Progenitor cell of endocrine pancreas (in vitro differentiated cells): ENCODE data around the gene AMTN. TPM values are rescaled to one million over a fixed set of nuclear protein-coding genes. Genes with fewer than 3 reads are reported as not detected.

ENCODE experiments used
- DNase-seq: peaks from one replicate; pipeline ENCODE4 v3.0.0; 2021; ENCODE audit warnings: low spot score; ENCODE audit not compliant: unreplicated experiment
- H3K27ac Mint-ChIP-seq: 2 replicates; pipeline ENCODE4 v1.8.0; 2021; ENCODE audit warnings: mild to moderate bottlenecking, moderate library complexity, mixed read lengths
- H3K27me3 Mint-ChIP-seq: 2 replicates; pipeline ENCODE4 v1.8.0; 2021; ENCODE audit warnings: mixed read lengths
- H3K36me3 Mint-ChIP-seq: 2 replicates; pipeline ENCODE4 v1.8.0; 2022; ENCODE audit warnings: mixed read lengths; ENCODE audit not compliant: insufficient read depth
- H3K4me1 Mint-ChIP-seq: 2 replicates; pipeline ENCODE4 v1.8.0; 2021; ENCODE audit warnings: low read depth, mixed read lengths
- H3K4me3 Mint-ChIP-seq: 2 replicates; pipeline ENCODE4 v1.8.0; 2021; ENCODE audit warnings: low read depth, mild to moderate bottlenecking, moderate library complexity, mixed read lengths
- H3K9me3 Mint-ChIP-seq: 2 replicates; pipeline ENCODE4 v1.8.0; 2021; ENCODE audit warnings: low read depth, mixed read lengths
- CTCF ChIP-seq: fragments of 200-600 bp; sonication (generic); IDR thresholded peaks from one replicate; pipeline ENCODE4 v1.5.0; 2021; ENCODE audit warnings: antibody characterized with exemption, mild to moderate bottlenecking; ENCODE audit not compliant: unreplicated experiment
- total RNA-seq: library from RNA; stranded (reverse); gene quantifications from 2 replicates; pipeline ENCODE4 v1.2.1, GENCODE V29; 2021

The AMTN gene
- total RNA-seq, 1 donor from 2014 or later, result not detected

DNA sequence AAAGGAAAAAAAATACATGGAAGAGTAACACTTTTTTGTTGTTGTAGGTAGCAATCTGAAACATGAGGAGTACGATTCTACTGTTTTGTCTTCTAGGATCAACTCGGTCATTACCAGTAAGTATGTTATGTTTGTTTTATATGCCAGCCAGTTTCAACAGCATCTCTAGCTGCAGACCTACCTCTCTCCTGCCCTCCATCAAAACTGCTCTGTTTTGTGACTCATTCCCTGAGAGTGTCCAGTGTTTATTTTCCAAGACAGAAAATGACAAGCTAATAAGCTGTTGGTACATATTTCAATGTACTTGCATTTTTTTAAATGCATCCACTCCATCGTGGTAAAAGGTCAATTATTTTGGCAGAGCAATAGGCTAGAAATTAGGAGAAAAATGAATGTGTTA, 347 bp downstream of the AMTN start:
- Mint-ChIP-seq H3K27me3 (no peaks in the 10 kb centered on the region), H3K36me3 (no peaks in the 10 kb centered on the region), H3K27ac (no peak overlapping the region), H3K4me3 (no peak overlapping the region), H3K9me3 (peaks cover 3% of the 10 kb centered on the region), H3K4me1 (peaks cover 7% of the 10 kb centered on the region)
- no peak for TF ChIP-seq CTCF
- no peak for DNase-seq

GRCh38 chr4:70522626-70523025, 4.3 kb downstream of the AMTN start:
- DNase-seq, result no peak
- Mint-ChIP-seq H3K4me1 (peaks cover 7% of the 10 kb centered on the region), H3K27me3 (no peaks in the 10 kb centered on the region), H3K9me3 (peaks cover 3% of the 10 kb centered on the region), H3K27ac (no peak overlapping the region), H3K36me3 (no peaks in the 10 kb centered on the region), H3K4me3 (no peak overlapping the region)
- TF ChIP-seq CTCF, result no peak

DNA sequence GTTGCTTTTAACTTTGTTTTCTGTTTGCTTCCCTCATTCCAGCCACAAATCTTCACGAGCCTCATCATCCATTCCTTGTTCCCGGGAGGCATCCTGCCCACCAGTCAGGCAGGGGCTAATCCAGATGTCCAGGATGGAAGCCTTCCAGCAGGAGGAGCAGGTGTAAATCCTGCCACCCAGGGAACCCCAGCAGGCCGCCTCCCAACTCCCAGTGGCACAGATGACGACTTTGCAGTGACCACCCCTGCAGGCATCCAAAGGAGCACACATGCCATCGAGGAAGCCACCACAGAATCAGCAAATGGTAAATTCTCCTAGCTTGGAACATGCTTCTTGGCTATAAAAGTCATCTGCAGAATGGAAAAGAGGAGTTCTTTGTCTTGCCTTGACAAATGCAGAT, 12.6 kb downstream of the AMTN start:
- no peak for TF ChIP-seq CTCF
- H3K4me3 Mint-ChIP-seq, result no peak overlapping the region
- DNase-seq, result no peak
- H3K27me3 Mint-ChIP-seq, result no peaks in the 10 kb centered on the region
- peaks cover 1% of the 10 kb centered on the region for H3K4me1 Mint-ChIP-seq
- H3K36me3 Mint-ChIP-seq, result no peaks in the 10 kb centered on the region
- H3K9me3 Mint-ChIP-seq, result no peaks in the 10 kb centered on the region
- H3K27ac Mint-ChIP-seq, result no peak overlapping the region

- TF ChIP-seq CTCF, result peak; percentile 23
- Mint-ChIP-seq H3K27ac (no peak overlapping the region), H3K4me3 (no peak overlapping the region), H3K27me3 (no peaks in the 10 kb centered on the region), H3K36me3 (no peaks in the 10 kb centered on the region), H3K9me3 (no peaks in the 10 kb centered on the region), H3K4me1 (peaks cover 1% of the 10 kb centered on the region)
- no peak for DNase-seq
Observed at GRCh38 chr4:70531981-70532380, 13.6 kb downstream of the AMTN start.

GRCh38 chr4:70533211-70533610, 14.8 kb downstream of the AMTN start:
- peaks cover 1% of the 10 kb centered on the region for H3K4me1 Mint-ChIP-seq
- H3K27ac Mint-ChIP-seq, result no peak overlapping the region
- no peak for TF ChIP-seq CTCF
- no peak for DNase-seq
- H3K27me3 Mint-ChIP-seq, result no peaks in the 10 kb centered on the region
- no peak overlapping the region for H3K4me3 Mint-ChIP-seq
- H3K9me3 Mint-ChIP-seq, result no peaks in the 10 kb centered on the region
- no peaks in the 10 kb centered on the region for H3K36me3 Mint-ChIP-seq
